ENCODE results near the gene NCOA7.
"Not testable (repeated sequence)": the region's sequence is repeated elsewhere in the genome, so short reads cannot be mapped to it uniquely, and the experiment has no call there.

Gene NCOA7

DNA sequence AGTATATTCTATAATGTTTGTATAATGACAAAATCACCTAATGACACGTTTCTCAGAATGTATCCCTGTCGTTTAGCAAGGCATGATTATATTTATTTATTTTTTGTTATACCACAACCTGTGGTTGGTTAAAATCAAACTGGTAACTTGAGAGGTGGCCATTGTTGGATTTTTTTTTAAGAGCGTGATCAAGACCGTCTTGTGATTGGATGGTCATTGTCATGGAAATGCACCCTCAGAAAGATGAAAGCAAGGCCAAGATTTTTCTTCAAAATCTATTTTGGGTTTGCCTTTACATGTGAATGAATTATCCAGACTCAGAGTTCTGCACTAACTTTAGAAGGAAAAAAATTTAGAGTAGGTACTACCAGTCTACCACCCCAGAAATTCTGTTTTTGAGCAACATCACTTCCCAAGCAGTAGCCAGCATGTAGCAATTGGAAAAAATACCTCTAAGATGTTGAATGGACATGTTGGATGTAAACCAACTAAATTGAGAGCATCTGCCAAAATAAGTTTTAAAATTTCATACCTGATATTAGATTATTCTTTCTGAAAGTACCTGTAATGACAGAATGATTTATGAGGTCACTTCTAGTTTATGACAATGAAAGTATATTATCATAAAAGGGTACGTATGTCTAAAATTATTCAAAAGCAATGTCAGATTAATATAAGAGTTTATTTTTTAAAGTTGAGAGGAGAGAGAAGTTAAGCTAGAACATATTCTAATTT lies 50.8 kb downstream of the NCOA7 start:
- DNase-seq (ENCODE audit: low read depth in 2 of 2), result no peak

DNA sequence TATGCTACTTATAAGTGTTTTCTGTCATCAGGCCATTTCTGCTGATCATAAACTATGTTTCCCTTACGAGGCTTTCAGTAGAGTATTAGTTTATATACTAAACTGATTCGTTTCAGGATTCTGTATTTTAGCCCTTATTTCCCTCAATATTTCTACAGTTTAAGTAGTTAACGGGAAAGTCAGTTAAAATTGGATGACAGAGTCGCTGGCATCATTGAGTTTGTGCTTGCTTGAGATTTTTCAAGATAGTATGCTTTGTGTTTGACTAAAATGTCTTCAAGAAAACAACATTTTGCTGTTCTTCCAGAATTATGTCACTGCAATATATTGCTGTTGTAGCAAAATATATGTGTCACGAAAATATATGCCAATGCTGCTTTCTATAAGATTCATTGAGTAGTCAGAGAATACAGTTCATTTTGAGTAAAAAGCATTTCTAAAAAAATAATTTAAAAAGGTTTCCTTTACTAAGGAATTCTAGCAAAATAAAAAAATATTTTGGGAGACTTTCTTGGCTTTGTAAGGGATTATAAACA lies 51.4 kb downstream of the NCOA7 start:
- DNase-seq (ENCODE audit: low read depth in 2 of 2), result no peak

DNA sequence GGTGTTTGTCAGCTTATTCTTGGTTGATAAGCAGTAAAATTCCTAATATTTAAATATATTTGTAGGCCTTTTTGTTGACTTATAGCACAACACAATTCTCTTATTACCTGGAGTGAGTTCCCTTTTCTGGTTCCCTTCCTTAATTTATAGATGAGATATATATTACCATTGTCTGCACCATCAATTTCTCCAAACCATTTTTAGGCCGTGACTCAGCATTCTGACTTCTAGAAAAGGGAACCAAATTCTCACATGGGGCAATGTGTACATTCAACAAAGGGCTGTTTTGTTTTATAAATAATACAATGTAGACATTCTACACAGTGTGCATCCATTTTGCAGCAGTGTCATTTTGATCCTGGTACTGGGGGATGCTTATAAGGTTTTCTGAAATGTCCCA lies 52.8 kb downstream of the NCOA7 start:
- DNase-seq (ENCODE audit: low read depth in 2 of 2), result no peak

- no peak for DNase-seq (ENCODE audit: low read depth in 2 of 2)
These were observed 54.2 kb downstream of the NCOA7 start for GRCh38 chr6:125844989-125845388.

DNA sequence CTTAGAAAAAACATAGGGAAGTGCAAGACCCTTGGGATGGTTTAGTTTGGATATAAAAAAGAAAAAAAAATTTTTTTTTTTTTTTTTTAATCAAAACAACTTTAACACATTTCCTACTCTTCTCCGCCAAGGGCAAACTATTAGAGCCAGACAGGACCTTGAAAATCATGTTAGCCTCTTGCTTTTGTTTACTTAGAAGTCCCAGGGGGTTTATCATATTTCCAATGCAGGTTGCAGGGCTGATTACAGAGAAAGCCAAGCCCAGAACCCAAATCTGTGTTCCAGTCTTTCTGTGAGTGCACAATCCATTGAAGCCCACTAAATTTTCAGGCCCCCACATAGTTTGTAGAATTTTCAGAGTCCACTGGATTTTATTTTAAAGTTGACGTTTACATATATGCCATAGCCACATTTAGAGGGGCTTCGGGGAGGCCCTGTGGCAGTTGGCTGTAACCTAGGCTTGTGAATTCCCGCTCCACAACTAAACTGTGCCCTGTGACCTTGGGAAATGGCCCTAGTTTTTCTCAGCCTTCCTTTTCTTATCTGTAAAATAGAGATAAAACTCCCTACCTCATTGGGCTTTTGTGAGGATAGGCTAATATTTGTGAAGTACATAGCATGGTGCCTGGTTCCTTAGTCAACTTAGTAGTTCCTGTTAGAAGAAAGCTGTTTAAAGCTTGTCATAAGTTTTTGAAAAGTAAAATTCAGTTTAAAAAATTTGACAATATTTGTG lies 55.7 kb downstream of the NCOA7 start:
- DNase-seq (ENCODE audit: low read depth in 2 of 2), result no peak

DNA sequence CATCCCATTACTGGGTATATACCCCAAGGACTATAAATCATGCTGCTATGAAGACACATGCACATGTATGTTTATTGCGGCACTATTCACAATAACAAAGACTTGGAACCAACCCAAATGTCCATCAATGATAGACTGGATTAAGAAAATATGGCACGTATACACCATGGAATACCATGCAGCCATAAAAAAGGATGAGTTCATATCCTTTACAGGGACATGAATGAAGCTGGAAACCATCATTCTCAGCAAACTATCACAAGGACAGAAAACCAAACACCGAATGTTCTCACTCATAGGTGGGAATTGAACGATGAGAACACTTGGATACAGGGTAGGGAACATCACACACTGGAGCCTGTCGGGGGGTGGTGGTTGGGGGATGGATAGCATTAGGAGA lies 57.5 kb downstream of the NCOA7 start:
- DNase-seq (ENCODE audit: low read depth in 2 of 2), result not testable (repeated sequence)

DNA sequence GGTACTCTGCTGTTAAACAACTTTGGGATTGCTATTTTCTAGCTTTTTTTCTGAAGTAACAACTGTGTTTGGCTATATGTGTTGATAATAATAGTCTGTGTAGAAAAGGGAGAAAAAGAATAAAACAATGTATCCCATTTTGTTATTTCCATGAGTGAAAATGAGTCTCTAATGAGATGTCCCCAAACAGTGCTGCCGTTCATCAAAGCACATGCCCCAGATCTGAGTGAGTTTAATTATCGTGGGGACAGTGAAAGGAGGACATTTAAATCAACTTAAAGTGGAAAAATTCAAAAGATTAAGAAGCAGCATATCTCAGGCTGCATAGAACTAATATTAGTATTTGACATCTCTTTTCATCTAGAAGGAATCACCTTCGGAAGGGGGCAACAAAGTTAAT lies 59.6 kb downstream of the NCOA7 start:
- no peak for DNase-seq (ENCODE audit: low read depth in 2 of 2)

- no peak for DNase-seq (ENCODE audit: low read depth in 2 of 2)
These were observed 61.8 kb downstream of the NCOA7 start for GRCh38 chr6:125852587-125852986.

DNA sequence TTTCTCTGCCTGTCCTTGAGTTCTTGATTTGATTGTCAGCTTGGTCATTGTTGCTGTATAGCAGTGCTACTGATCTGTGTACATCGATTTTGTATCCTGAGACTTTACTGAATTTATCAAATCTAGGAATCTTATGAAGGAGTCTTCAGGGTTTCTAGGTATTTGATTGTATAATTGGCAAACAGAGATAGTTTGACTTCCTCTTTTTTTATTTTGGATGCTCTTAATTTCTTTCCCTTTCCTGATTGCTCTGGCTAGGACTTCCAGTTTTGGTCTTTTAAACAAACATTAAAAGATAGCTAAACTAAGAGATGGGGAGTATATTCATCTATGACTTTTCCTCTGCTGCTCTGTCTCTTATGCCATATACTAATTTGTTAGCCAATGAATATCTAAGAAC lies 62.4 kb downstream of the NCOA7 start:
- no peak for DNase-seq (ENCODE audit: low read depth in 2 of 2)

DNA sequence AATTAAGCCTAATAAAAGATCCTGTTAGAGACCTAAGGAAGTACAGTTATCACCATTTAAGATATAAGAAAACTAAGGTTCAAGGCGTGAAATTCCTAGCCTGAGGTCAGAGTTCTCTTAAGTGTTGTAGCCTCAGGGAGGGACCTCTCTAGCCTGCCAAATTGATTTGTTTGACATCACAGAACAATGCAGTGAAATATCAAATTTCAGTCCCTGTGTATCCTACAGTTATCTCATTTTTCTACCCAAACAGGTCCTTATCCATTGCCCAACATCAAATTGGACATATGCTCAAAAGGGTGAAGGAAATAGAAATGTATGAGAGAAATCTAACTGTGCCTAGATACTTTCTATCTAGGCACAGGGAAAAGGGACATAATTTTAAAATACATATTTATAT lies 63.0 kb downstream of the NCOA7 start:
- no peak for DNase-seq (ENCODE audit: low read depth in 2 of 2)

GRCh38 chr6:125854355-125854754 lies 63.6 kb downstream of the NCOA7 start:
- no peak for DNase-seq (ENCODE audit: low read depth in 2 of 2)

DNA sequence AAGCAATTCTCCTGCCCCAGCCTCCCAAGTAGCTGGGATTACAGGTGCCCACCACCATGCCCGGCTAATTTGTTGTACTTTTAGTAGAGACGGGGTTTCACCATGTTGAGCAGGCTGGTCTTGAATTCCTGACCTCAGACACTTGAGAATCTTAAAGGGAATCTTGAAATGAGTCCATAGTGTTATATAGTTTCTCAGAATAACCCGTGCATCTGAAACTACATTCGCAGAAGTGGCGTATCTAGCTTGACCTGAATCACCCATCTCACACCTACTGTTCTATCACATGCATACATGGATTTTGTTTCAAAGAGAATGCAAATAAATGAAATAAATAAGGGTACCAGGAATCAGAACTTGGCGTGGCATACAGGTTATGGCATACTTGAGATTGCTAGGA lies 65.0 kb downstream of the NCOA7 start:
- no peak for DNase-seq (ENCODE audit: low read depth in 2 of 2)

DNA sequence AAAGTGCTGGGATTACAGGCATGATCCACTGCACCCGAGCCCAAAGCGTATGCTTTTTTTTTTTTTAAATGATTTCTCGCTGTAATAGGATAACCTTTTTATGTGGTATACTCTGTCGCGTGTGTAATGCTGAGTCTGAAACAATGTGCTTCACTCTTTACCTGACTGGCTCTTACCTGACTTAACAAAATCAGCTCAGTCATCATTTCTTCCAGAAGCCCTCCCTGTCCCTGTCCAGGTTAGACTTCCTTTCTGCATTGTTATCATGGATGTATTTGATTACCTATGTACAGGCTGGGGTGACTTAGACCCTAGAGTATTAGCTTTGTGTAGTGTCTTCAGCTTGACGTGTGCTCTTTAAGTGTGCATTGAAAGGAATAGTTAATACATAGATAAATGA lies 67.1 kb downstream of the NCOA7 start:
- DNase-seq (ENCODE audit: low read depth in 2 of 2), result no peak

- peak; percentile 32 to 35 for DNase-seq (ENCODE audit: low read depth in 2 of 2)
These were observed 67.9 kb downstream of the NCOA7 start for GRCh38 chr6:125858427-125859320.

GRCh38 chr6:125859727-125860126 lies 69.0 kb downstream of the NCOA7 start:
- no peak for DNase-seq (ENCODE audit: low read depth in 2 of 2)

DNA sequence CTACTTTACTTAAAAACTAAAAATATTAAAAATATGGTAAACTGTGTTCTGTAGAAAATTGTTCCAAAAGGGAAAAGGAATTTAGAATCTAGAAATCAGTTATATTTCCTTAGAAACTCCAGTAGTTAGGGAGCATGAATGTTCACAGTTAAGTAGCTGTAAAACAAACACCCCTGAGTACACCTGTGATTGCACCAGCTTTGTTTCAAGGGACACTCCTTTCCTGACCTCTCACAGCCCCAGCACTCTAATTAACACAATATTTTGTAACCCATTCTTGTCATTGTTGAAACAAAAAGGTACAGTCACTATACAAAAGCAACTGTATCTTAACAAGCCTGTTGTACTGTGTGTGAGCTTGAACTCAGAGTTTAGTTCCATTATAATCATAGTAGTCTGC lies 72.3 kb downstream of the NCOA7 start:
- no peak for DNase-seq (ENCODE audit: low read depth in 2 of 2)

GRCh38 chr6:125865015-125865414 lies 74.3 kb downstream of the NCOA7 start:
- no peak for DNase-seq (ENCODE audit: low read depth in 2 of 2)

DNA sequence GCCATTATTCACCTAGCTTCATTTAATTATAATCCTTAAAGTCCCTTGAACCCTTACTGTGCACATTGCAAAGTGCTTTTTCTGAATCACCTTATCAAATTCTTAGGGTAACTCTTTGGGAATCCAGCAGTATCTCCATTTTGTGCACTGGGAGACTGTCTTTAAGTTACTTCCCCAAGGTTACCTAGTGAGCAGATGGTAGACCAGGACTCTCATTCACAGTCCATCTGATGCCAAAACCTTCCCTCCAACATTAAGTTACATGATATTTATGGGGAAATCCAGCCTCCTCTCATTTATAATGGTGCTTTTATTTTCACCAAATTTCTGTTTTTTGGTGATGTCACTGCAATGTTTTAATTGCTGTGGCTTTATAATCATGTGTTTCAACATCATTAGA lies 75.7 kb downstream of the NCOA7 start:
- DNase-seq (ENCODE audit: low read depth in 2 of 2), result no peak

DNA sequence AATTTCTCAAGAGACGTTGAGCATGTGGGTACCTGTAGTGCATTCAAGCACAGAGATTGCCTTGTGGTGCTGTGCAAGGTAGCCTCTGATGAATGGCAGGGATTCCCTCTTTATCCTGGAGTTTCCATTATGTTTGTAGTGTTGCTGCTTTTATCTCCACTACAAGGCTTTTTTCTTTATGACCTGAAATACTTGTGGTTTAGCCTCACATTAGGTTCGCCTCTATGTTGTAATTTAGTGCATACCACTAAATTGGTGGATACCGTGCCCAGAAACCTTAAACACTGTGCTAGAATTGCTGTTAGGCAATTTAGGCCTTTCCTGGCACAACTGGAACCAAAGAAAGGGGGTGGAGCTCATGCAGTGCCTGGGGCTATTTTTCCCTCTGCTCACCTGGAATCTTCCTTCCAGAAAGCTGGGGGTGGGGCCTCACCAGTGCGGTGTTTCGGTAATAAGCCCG lies 76.8 kb downstream of the NCOA7 start:
- DNase-seq (ENCODE audit: low read depth in 2 of 2), result peak; percentile 8 to 19

DNA sequence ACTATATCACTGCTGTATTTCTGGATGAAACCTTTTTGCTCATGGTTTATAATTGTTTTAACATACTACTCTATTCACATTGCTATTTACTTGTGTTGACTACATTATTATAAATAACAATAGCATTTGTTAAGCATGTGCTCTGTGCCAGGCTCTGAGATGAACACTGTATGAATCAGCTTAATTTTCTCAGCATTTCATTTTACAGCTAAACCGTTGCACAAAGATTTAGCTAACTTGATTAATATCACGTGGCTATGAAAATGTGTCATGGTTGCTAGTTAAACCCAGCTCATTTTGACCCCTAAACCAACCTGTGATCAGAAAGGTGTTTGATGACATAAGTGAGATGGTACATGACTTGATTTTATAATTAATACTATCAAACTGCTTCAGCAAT lies 77.5 kb downstream of the NCOA7 start:
- no peak for DNase-seq (ENCODE audit: low read depth in 2 of 2)

GRCh38 chr6:125868678-125869395 lies 78.1 kb downstream of the NCOA7 start:
- no peak for DNase-seq (ENCODE audit: low read depth in 2 of 2)

Data from fibroblast of skin of left quadriceps (primary cell).